HFFc6 (cell line): ENCODE data around the gene PCDHGB1. TPM values are rescaled to one million over a fixed set of nuclear protein-coding genes. Genes with fewer than 3 reads are reported as not detected.
"Not testable (repeated sequence)": the region's sequence is repeated elsewhere in the genome, so short reads cannot be mapped to it uniquely, and the experiment has no call there.

Experiments used
- DNase-seq: peaks from one replicate; pipeline ENCODE4 v3.0.0-alpha.2; 2018
- H3K27ac Mint-ChIP-seq: 2 replicates; pipeline ENCODE4 v1.8.0; 2020; ENCODE audit warnings: mild to moderate bottlenecking, mixed read lengths
- H3K27me3 Mint-ChIP-seq: 2 replicates; pipeline ENCODE4 v1.8.0; 2021; ENCODE audit warnings: mild to moderate bottlenecking, moderate library complexity, mixed read lengths; ENCODE audit not compliant: insufficient read depth
- H3K36me3 Mint-ChIP-seq: 2 replicates; pipeline ENCODE4 v1.8.0; 2021; ENCODE audit warnings: low read depth, mixed read lengths
- H3K4me1 Mint-ChIP-seq: 2 replicates; pipeline ENCODE4 v1.8.0; 2020; ENCODE audit warnings: low read depth, mixed read lengths
- H3K4me3 Mint-ChIP-seq: 2 replicates; pipeline ENCODE4 v1.8.0; 2020; ENCODE audit warnings: mild to moderate bottlenecking, moderate library complexity, mixed read lengths
- H3K9me3 Mint-ChIP-seq: 2 replicates; pipeline ENCODE4 v1.8.0; 2020; ENCODE audit warnings: mild to moderate bottlenecking, mixed read lengths
- long read RNA-seq: library from polyadenylated mRNA; unstranded; transcript quantifications from one replicate; pipeline ENCODE4 v2.0.0, GENCODE V29; 2019
- total RNA-seq, 6 experiments: library from RNA; stranded (reverse); fragmentation: NEBNext Ultra II Directional; extraction: Animal tissue kit (Norgen Biotek cat#: 25700); gene quantifications; 2 replicates in 1 of 6; 3 replicates in 5 of 6; pipeline ENCODE4 v1.2.3, GENCODE V29; 2021
- TF ChIP-seq, protein P1 (sequence below): fragments of 200-600 bp; sonication (generic); IDR thresholded peaks from 2 replicates; pipeline ENCODE4 v1.5.0; 2021; ENCODE audit warnings: antibody characterized with exemption, mild to moderate bottlenecking

The PCDHGB1 gene
- total RNA-seq = 1 to 10 TPM; 2.6 to 4.5 (median 3.4) TPM
- long read RNA-seq = 0 reads

DNA sequence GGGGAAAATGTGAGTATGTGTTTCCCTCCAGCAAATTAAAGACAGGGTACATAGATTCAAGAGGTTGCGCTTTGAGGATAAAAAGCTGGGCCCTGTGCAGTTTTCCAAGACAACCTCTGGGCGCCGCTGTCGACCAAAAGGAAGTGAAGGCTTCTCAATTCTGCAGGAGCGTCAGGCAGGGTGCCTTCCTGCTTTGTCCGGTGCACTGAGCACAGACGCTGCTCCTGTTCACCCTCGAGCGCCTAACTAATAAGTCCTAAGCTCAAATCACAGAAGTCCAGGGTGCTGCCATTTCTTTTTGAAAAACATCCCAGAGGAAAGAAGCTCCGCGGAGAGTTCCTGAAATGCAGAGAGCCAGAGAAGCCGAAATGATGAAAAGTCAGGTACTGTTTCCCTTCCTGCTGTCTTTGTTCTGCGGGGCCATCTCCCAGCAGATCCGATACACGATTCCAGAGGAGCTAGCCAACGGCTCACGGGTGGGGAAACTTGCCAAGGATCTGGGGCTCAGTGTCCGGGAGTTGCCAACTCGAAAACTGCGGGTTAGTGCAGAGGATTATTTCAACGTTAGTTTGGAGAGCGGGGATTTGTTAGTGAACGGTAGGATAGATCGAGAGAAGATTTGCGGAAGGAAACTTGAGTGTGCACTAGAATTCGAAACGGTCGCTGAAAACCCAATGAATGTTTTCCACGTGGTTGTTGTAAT lies at the start of gene PCDHGB1:
Gene PCDHGB1, plus strand, starts transcription at position 183 of the 703 bp plus-strand sequence. Its CDS starts 162 bp downstream, at position 345.
- peak; percentile 53 for DNase-seq
- Mint-ChIP-seq H3K36me3 (peaks cover 33% of the 10 kb centered on the region), H3K4me1 (peaks cover 19% of the 10 kb centered on the region), H3K4me3 (peak within 1 kb of the TSS; percentile 88), H3K27me3 (peaks cover 9% of the 10 kb centered on the region), H3K27ac (peak within 1 kb of the TSS; percentile 48), H3K9me3 (peaks cover 46% of the 10 kb centered on the region)
- TF ChIP-seq, protein P1, sequence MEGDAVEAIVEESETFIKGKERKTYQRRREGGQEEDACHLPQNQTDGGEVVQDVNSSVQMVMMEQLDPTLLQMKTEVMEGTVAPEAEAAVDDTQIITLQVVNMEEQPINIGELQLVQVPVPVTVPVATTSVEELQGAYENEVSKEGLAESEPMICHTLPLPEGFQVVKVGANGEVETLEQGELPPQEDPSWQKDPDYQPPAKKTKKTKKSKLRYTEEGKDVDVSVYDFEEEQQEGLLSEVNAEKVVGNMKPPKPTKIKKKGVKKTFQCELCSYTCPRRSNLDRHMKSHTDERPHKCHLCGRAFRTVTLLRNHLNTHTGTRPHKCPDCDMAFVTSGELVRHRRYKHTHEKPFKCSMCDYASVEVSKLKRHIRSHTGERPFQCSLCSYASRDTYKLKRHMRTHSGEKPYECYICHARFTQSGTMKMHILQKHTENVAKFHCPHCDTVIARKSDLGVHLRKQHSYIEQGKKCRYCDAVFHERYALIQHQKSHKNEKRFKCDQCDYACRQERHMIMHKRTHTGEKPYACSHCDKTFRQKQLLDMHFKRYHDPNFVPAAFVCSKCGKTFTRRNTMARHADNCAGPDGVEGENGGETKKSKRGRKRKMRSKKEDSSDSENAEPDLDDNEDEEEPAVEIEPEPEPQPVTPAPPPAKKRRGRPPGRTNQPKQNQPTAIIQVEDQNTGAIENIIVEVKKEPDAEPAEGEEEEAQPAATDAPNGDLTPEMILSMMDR = peak; percentile 77

DNA sequence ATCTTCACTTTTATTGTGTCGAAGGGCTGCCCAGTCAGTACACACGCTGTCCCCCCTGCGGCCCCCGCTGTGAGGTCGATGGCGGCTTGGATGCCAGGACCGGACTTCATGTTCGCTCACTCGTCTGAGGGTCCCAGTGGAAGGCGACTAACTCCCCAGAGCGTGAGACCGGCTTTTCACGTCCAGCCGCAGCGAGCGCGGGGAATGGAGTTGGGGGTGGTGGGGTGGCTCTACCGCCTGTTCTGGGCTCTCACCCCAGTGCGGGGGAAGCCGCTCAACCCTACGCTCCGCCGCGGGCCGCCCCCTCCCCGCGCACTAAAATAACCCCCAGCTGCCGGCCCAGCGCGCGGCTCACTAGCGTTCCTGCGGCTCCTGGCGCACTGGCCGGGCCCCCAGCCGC lies 46.1 kb upstream of the PCDHGB1 start, which contains the start of gene SLC25A2:
Gene SLC25A2, minus strand, starts transcription at position 294 of the 400 bp plus-strand sequence. Its CDS starts 184 bp downstream, at position 110.
- Mint-ChIP-seq H3K4me3 (no peak within 1 kb of the TSS), H3K27me3 (no peaks in the 10 kb centered on the region; the same call in 1 of the 2 replicates), H3K9me3 (peaks cover 68% of the 10 kb centered on the region), H3K36me3 (peaks cover 52% of the 10 kb centered on the region), H3K27ac (no peak within 1 kb of the TSS), H3K4me1 (no peaks in the 10 kb centered on the region)
- DNase-seq = no peak
- TF ChIP-seq, protein P1 = no peak

DNA sequence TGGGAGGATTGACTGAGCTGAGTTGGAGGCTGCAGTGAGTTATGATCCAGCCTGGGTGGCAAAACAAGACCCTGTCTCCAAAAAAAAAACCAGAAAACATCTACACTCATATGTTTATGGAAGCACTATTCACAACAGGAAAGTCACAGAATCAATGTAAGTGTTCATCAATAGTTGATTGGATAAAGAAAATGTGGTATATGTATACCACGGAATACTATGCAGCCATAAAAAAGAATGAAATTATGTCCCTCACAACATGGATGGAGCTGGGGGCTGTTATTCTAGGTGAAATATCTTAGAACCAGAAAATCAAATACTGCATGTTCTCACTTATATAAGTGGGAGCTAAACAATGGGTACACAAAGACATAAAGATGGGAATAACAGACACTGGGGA lies 43.3 kb upstream of the PCDHGB1 start:
- H3K9me3 Mint-ChIP-seq = peaks cover 70% of the 10 kb centered on the region
- TF ChIP-seq, protein P1 = no peak
- H3K27ac Mint-ChIP-seq = no peak overlapping the region
- H3K4me3 Mint-ChIP-seq = no peak overlapping the region
- peaks cover 63% of the 10 kb centered on the region for H3K36me3 Mint-ChIP-seq
- DNase-seq = no peak
- H3K27me3 Mint-ChIP-seq = no peaks in the 10 kb centered on the region; the same call in 1 of the 2 replicates
- no peaks in the 10 kb centered on the region for H3K4me1 Mint-ChIP-seq

DNA sequence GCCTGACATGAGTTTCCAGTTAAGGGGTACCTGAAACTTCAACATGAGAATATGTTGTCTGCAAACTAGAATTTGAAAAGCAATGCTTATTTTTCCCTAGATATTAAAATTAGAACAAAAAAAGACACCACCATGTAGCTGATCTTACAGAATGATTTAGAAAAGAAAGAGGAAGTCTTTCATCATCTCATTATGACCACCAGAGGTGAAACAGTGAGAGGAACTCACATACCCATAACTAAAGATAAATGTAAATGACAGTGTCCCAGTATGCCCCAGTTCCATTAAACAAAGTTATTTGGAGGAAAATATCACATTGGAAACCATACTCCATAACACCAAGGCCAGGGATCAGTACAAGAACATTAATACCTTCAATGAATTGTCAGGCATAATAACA lies 36.2 kb upstream of the PCDHGB1 start:
- H3K4me1 Mint-ChIP-seq = peaks cover 12% of the 10 kb centered on the region
- TF ChIP-seq, protein P1 = no peak
- peaks cover 82% of the 10 kb centered on the region for H3K36me3 Mint-ChIP-seq
- no peak for DNase-seq
- no peak overlapping the region for H3K4me3 Mint-ChIP-seq
- peaks cover 10% of the 10 kb centered on the region for H3K27me3 Mint-ChIP-seq
- H3K27ac Mint-ChIP-seq = no peak overlapping the region
- peaks cover 94% of the 10 kb centered on the region for H3K9me3 Mint-ChIP-seq

DNA sequence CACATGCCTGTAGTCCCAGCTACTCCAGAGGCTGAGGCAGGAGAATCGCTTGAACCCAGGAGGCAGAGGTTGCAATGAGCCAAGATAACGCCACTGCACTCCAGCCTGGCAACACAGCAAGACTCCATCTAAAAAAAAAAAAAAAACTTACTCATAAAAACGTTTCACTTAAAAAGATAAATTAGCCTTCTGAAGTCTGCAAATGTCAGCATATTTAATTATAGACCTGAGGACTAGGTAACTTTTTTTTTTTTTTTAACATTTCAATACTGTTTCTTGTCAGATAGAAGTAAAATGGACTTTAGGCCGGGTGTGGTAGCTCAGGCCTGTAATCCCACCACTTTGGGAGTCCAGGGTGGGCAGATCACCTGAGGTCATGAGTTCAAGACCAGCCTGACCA lies 32.9 kb upstream of the PCDHGB1 start:
- Mint-ChIP-seq H3K36me3 (peaks cover 86% of the 10 kb centered on the region), H3K4me1 (peaks cover 27% of the 10 kb centered on the region), H3K9me3 (peaks cover 99% of the 10 kb centered on the region), H3K27me3 (peaks cover 23% of the 10 kb centered on the region)
- not testable (repeated sequence) for DNase-seq, H3K4me3 Mint-ChIP-seq, H3K27ac Mint-ChIP-seq

DNA sequence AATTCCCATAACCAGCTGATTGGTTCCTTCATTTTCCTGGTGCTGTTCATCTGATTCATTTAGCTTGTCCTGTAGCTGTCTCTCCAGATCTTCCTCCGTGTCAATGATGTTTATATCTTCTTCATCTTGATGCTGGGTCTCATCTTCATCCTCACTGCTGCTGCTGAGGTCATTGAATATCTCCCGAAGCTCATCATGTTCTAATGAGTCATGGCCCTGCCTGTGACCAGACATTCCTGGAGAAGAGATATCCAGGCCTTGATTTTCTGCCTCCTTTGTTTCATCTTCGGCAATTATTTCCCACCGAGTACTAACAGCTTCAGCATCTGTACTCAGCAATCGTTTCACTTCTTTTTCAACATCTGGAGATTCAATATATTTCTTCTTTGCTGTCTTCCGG lies 30.7 kb upstream of the PCDHGB1 start:
- Mint-ChIP-seq H3K27ac (no peak overlapping the region), H3K27me3 (peaks cover 23% of the 10 kb centered on the region), H3K9me3 (peaks cover 76% of the 10 kb centered on the region), H3K4me1 (peaks cover 27% of the 10 kb centered on the region), H3K4me3 (peak overlapping the region; percentile 98), H3K36me3 (peaks cover 64% of the 10 kb centered on the region)
- TF ChIP-seq, protein P1 = no peak
- no peak for DNase-seq
